GM19240 (cell line): ENCODE results near the gene TMEM200B.
"Not testable (repeated sequence)": the region's sequence is repeated elsewhere in the genome, so short reads cannot be mapped to it uniquely, and the experiment has no call there.

Experiments
- DNase-seq: peaks from one replicate; pipeline ENCODE4 v3.0.0; 2011; ENCODE audit warnings: low spot score; ENCODE audit not compliant: insufficient read length

TMEM200B gene

GRCh38 chr1:29112705-29113412, 10.8 kb downstream of the TMEM200B start:
- no peak for DNase-seq

- DNase-seq: not testable (repeated sequence)
These were observed 15.7 kb downstream of the TMEM200B start for GRCh38 chr1:29108041-29108440.

DNA sequence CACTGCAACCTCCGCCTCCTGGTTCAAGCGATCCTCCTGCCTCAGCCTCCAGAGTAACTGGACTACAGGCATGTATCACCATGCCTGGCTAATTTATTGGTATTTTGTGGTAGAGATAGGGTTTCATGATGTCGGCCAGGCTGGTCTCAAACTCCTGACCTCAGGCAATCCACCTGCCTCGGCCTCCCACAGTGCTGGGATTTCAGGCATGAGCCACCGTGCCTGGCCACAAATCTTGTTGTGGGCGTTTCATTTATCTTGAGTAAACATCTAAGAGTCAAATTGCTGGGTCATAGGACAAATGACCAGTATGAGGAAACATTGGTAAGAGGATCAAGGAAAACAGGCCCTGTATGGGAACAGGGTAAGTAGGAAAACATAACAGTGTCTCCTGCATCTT, 17.9 kb downstream of the TMEM200B start:
- no peak for DNase-seq

DNA sequence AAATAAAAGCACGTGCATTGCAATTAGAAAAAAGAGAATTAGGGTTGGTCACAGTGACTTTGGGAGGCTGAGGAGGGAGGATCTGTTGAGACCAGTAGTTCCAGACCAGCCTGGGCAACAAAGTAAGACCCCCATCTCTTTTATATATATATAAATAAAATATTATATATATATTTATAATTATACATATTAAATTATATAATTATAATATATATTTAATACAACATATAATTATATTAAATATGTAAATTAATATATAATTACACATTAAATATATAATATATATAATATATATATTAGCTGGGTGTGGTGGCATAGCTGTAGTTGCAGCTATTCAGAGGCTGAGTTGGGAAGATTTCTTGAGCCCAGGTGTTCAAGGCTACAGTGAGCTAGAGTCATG, 23.2 kb downstream of the TMEM200B start:
- no peak for DNase-seq

GRCh38 chr1:29099286-29099685, 24.4 kb downstream of the TMEM200B start:
- no peak for DNase-seq

DNA sequence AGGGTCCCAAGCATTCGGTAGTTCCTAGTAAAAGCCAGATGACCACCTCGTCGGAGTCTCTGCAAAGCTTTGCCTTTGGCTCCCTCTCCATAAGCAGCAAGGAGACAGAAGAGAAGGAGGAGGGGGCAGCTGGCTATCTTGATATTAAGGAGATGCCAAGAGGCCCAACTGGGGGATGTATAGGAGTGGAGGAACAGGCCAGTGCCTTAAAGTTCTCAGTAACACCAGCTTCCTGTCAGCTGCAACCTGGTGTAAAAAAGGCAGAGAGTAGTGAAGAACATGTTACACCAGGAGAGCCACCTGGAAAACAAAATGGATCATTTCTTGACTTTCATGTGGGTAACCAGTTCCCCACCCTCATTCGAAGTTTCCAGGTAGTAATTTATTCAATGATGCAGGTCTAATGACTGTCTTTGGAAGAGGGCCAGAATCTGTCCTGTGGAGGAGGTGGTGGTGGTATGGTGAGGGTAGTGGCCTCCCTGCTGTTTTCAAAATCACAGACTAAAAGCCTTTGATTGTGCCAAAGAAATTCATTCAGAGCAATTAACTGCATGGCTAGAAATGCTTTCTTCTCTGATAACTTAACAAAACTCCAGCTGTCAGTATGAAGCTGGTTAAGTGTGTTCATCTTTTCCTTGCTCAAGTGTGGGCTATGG, 27.3 kb downstream of the TMEM200B start:
- DNase-seq: no peak

GRCh38 chr1:29094954-29095353, 28.7 kb downstream of the TMEM200B start:
- no peak for DNase-seq

DNA sequence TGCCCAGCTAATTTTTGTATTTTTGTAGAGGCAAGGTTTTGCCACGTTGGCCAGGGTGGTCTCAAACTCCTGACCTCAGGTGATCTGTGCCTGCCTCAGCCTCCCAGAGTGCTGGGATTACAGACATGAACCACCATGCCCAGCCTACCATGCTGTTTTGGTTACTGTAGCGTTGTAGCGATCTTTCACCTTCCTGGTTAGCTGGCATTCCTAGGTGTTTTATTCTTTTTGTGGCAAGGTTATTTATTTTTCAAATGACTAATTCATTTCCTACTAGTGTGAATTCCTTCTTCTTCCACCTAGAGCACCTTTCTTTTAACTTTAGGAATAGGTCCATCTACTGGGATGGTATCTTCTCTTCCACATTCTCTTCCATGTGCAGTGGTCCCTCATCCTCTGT, 29.3 kb downstream of the TMEM200B start:
- DNase-seq: no peak

DNA sequence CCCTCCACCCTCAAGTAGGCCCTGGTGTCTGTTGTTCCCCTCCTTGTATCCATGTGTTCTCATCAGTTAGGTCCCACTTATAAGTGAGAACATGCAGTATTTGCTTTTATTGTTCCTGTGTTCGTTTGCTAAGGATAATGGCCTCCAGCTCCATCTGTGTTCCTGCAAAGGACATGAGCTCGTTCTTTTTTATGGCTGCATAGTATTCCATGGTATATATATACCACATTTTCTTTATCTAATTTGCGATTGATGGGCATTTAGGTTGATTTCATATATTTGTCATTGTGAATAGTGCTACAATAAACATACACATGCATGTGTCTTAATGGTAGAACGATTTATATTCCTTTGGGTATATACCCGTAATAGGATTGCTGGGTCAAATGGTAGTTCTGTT, 31.0 kb downstream of the TMEM200B start:
- not testable (repeated sequence) for DNase-seq

- DNase-seq: no peak
These were observed 32.6 kb downstream of the TMEM200B start for GRCh38 chr1:29090937-29091618.

DNA sequence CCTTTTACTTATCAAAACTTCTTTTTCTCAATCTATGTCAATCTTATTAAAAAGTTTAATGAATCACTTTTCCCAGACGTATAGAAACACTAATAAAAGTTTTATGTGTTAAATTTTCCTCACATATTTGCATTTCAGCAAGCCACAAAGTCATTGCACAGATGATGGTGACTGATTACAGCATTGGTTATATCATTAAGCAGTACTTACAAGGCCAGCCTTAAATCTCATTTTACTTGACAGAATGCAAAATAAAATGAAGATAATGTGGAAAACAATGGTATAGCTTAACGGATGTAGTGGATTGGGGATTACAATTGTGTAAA, 39.5 kb downstream of the TMEM200B start:
- no peak for DNase-seq

- DNase-seq: no peak
These were observed 40.1 kb downstream of the TMEM200B start for GRCh38 chr1:29083317-29084195.

DNA sequence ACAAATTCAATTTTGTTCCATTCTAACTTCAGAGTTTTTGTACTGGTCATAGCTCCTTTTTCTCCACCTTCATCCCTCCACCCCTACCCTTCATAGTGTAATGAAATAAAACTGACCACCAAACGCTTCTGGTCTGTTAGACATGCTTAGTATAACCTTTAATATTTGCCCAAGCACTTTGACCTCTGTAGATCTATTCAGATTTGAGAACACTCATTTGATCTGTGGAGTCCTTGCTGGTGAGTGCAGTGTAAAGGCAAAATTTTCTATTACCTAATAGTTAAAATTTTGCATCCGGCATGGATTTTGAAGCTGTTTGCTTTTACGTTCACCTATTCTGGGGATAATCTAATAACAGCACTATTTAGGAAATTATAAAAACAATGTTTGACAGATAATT, 41.2 kb downstream of the TMEM200B start:
- no peak for DNase-seq

DNA sequence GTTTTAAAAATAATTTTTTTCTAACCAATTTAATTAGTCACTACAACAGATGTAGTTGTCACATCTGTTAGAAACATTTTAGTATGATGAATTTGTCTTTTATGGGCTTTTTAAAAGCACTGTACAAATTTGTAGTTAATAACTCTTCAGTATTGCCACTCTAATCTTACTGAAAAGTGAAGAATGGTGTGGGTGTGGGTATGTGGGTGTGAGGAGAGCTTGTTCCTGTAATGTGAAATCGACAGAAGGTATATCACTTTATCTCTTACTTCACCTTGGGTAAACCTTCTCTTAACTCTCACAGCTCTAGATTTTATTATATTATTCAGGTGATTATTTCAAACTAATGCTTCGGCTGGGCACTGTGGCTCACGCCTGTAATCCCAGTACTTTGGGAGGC, 42.5 kb downstream of the TMEM200B start:
- DNase-seq: no peak

DNA sequence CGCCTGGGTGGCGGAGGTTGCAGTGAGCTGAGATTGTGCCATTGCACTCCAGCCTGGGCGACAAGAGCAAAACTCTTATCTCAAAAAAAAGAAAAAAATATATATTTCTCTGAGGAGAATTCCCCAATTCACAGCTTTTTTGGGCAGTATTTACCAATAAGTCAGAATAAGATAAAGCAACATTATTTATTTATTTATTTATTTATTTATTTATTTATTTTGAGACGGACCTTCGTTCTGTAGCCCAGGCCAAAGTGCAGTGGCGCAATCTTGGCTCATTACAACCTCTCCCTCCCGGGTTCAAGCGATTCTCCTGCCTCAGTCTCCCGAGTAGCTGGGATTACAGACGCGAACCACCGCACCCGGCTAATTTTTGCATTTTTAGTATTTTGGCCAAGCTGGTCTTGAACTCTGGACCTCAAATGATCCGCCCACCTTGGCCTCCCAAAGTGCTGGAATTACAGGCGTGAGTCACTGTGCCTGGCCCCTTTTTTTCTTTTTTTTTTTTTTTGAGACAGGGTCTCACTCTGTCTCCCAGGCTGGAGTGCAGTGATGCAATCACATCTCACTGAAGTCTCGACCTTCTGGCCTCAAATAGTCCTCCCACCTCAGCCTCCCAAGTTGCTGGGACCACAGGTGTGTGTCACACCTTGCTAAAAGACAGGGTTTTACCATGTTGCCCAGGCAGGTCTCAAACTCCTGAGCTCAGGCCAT, 43.6 kb downstream of the TMEM200B start:
- DNase-seq: not testable (repeated sequence)

DNA sequence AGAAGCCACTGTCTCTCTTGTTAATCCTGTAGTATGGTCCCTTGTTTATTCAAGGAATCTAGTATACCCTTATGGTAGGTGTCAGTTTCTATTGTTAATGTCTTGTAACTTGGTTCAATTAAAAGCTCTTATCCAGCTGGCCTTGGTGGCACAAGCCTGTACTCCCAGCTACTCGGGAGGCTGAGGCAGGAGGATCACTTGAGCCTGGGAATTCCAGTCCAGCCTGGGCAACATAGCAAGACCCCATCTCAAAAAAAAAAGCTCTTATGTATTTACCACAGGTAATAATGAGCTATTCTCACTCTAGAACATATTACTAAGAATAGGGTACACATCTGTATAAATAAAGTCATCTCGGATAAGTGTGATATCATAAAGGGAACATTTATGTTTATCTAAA, 46.5 kb downstream of the TMEM200B start:
- no peak for DNase-seq
